Myocyte (in vitro differentiated cells): ENCODE data around the gene EXOC4. TPM values are rescaled to one million over a fixed set of nuclear protein-coding genes. Genes with fewer than 3 reads are reported as not detected.
A peak's percentile ranks its signal among the peaks of the same experiment; 100 is the strongest.

Source experiments
- DNase-seq: peaks from one replicate; pipeline ENCODE4 v3.0.0-alpha.2; 2012; ENCODE audit warnings: low read depth
- total RNA-seq: library from RNA; depleted of rRNA; stranded (reverse); fragments of >200 nt; gene quantifications from 2 replicates; pipeline ENCODE4 v1.2.3, GENCODE V29; 2014

EXOC4 gene
- total RNA-seq, 1 donor from 2014 or later = 106 TPM

- DNase-seq = peak; percentile 13
Measured at GRCh38 chr7:133482599-133482998, 229.7 kb downstream of the EXOC4 start.

- peak; percentile 63 for DNase-seq
Measured at GRCh38 chr7:133484086-133484485, 231.2 kb downstream of the EXOC4 start.

DNA sequence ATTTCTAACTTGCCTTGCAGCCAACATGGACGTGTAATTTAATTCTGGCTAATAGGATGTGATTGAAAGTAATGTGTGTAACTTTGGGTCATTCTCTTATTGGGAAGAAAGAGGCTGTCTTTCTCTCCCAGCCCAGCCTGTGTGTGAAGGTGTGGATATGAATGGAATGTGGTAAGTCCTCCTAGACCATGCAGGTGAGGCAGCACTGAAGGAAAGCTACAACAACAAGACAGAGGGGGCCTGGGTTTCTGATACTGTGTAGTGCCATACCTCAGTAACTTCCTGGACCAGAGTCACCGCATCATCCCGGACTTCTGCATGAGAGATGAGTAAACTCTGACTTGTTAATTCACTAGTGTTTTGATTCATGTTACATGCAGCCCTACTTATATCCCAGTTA is 237.0 kb downstream of the EXOC4 start:
- no peak for DNase-seq

DNA sequence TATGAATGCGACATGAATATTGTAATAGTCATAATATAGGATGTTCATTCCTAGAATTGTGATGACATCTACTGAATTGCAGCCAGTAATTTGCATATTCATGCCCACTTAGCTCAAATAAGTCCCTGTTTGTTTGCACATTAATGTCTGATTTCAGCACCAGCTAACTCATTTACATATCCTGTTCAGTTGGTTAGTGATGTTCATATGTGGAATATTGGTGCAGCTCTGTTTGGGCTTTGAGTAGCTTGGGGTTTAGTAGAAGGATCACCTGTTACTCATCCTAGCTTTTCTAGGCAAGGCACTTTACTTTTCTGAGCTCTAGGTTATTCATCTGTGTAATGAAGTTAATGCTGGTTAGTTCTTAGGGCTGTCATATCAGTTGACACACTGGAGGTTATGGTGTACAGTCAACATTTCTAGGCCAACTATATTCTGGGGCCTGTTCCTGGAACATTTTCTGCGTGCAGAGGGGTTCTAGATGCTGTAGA is 238.4 kb downstream of the EXOC4 start:
- DNase-seq = no peak

DNA sequence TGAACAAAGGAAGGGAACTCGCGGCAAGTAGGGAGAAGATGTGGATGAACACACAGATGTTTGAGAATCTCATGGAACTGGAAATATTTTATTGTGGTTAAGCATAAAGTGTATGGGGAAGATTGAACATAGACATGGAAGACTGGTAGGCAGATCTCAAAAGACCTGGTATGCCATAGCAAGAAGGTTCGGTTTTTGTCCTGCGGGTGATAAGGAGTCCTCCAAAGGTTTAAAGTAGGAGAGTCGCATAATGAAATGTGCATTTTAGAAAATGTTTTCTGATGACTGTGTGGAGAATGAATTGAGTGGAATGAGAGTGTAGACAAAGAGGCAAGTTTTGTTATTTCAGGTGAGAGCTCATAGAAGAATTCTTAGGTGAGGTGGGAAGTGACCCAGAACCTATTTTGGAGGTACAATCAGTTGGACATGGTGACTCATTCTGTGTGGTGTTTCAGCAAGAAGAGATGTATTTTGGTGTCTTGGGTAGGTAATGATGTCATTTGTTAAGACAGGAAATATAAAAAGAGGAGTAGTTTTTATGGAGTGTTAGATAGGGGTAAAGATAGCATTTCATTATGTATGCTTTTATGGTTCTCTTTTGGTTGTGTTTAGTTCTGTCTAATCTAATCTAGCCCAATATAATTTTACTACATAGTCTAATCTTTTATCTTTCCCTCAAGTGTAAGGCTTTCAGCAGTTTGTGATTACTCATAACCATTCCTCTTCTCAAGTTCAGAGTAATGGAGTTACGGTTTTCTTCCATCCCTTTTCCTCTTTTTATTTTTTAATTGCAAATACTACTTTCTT is 239.2 kb downstream of the EXOC4 start:
- DNase-seq = no peak

DNA sequence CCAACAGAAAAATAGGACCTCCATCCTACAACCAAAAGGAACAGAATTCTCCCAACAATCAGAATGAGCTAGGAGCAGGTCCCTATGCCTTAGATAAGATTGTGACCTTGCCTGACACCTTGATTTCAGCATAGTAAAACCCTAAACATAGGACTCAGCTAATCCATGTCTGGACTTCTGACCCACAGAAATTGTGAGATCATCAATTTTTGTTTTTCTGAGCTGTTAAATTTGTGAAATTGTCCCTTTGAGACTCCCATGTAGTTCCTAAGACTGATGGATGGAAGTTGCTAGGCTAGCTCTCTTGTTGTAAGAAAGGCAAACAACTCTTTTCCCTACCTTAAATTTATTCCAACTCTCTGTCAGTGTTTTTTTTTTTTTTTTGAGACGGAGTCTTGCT is 244.2 kb downstream of the EXOC4 start:
- no peak for DNase-seq

DNA sequence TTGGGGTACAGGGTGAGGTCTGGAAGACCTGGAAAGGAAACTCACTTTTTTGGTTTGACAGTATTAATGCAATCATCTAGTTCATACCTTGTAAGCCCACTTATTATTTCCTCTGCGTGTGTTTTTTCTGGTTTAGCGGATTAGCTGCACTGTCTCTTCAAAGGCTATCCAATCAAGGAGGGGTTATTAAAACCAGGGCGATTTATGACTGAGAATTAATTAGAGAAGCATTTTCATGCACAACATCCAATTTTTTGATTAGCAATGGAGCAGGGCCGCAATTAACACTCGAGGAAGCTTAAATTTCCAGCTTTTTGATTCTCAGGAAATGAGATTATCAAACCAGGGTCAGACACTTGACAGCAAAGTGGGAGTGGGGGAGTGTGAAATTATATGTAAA is 248.9 kb downstream of the EXOC4 start:
- no peak for DNase-seq

DNA sequence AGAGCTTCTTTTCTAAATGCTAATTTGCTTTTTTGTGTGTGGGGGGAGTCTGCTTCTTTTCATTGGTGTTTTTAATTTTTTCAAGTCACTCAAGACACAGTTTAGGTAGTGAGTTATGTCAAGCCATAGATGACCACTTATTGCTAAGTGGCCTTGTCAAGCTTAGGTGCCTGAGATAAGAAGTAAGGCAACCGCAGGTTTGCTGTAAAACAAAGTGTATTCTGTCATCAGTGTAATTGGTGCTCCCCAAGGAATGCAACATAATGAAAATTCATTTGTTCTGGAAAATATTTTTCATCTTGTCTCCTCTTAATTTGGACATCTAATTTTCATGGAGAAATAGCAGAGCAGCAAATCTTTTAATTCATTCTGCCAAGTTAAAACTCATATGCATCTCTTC is 249.6 kb downstream of the EXOC4 start:
- no peak for DNase-seq

- no peak for DNase-seq
Measured at GRCh38 chr7:133502972-133503371, 250.1 kb downstream of the EXOC4 start.

- peak; percentile 20 for DNase-seq
Measured at GRCh38 chr7:133504825-133505224, 251.9 kb downstream of the EXOC4 start.

DNA sequence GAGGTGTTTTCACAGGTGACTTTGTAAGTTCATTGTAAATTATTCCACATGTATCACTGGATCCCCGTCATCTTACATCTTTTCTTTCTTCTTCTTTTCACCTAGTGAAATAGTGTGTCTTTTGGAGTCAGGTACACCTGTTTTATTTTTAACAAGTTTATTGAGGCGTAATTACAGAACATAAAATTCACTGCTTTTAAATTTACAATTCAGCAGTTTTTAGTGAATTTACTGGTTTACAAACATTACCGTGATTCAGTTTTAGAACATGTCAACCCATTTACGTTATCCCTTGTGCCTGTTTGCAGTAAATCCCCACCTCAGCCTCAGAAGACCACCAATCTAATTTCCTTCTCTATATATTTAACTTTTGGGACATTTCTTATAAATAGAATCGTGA is 256.9 kb downstream of the EXOC4 start:
- DNase-seq = no peak

DNA sequence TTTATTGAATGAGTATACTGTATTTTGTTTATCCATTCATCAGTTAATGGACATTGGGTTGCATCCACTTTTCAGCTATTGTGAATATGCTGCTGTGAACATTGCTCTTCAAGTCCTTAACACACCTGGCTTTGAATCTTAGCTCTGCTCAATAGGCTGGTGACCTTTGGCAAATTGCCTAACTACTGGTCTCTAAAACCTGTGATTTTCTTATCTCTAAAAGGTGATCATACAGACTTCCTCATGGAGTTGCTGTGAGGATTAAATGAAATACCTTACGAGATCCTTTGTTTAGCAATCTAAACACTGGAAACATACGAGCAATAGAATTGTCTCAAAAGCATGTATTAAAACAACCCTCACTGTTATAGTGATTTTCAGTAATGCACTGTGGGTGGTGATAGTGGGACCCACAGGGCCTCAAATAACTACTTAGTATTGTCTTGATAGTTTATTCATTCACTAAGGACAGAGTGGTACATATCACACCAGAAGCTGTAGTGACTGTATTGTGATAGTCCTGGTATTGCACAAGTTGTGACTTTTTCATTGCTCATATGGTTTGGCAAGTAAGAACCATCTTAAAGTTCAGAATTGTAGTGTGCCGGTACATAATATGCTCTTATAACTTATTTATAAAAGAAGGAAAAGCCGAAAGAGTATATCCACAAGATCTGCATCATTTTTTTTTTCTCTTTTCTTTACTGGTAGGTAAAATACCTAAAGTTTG is 257.6 kb downstream of the EXOC4 start:
- DNase-seq = no peak

DNA sequence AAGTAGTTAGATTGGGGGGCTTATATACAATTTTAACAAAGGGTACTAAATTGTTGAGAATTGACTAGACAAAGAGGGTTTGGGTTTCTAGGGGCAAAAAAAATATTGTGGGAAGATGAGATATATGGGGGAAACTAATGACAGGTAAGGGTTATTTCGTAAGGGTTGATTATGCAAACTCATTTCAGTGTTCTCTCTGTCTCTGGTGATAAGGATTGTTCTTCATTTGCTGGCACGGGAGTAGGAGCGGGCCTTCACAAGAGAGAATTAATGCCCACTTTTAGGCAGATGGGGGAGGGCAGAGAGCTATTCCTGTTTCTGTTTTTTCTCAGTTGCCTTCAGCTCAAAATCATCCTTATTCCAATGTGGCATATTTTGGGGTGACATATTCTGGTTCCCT is 258.4 kb downstream of the EXOC4 start:
- no peak for DNase-seq

- DNase-seq = no peak
Measured at GRCh38 chr7:133511708-133512107, 258.8 kb downstream of the EXOC4 start.

GRCh38 chr7:133512560-133512959 is 259.7 kb downstream of the EXOC4 start:
- DNase-seq = peak; percentile 90

DNA sequence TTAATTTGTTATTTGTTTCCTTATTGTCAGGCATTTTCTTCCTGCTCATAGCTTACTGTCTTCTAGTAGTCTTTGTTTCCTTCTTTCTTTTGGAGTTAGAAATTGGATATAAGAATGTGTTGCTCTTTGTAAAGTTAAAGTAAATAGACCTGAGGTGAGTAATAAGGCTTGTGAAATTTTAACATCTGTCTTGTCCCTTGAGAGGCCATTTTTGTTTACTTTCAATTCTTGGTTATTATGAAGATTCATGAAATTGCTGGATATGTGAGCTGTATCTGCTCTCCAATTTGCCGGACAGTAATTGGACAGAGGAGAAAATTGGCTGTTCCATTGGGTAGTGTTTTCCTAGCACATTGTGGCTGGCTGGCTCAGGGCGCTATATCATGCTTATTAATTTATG is 260.7 kb downstream of the EXOC4 start:
- DNase-seq = peak; percentile 58

- no peak for DNase-seq
Measured at GRCh38 chr7:133514551-133514950, 261.7 kb downstream of the EXOC4 start.

GRCh38 chr7:133517766-133518165 is 264.9 kb downstream of the EXOC4 start:
- no peak for DNase-seq

DNA sequence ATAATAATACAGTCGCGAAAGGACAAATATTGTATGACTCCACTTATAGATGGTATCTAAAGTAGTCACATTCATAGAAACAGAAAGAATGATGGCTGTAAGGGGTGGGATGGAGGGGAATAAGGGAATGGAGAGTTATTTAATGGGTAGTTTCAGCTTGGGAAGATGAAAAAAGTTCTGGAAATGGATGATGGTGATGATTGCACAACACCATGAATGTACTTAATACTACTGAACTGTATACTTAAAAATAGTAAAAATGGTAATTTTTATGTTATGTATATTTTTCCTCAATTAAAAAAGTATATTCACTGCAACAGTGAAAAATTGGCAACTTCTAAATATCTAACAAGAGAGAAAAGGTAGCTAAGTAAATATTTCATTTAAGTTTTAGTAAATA is 265.8 kb downstream of the EXOC4 start:
- DNase-seq = no peak

DNA sequence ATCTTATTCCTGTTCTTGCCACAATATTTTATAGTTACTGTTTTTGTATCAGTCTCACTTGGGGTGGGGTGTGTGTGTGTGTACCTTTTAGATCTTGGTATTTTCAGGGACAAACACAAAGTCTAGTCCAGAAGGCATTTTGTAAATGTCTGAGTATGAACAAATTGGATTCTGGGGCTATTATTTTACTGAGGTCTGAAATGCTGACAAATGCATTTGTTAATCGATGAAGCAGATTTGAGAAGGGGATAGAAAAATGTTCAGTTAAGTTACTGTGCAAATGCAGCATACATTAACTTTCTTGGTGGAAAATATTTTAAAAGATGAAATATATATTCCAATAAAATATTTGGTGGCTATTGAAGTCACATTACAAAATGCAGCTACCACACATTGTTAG is 267.4 kb downstream of the EXOC4 start:
- no peak for DNase-seq

- DNase-seq = no peak
Measured at GRCh38 chr7:133522501-133522900, 269.6 kb downstream of the EXOC4 start.

DNA sequence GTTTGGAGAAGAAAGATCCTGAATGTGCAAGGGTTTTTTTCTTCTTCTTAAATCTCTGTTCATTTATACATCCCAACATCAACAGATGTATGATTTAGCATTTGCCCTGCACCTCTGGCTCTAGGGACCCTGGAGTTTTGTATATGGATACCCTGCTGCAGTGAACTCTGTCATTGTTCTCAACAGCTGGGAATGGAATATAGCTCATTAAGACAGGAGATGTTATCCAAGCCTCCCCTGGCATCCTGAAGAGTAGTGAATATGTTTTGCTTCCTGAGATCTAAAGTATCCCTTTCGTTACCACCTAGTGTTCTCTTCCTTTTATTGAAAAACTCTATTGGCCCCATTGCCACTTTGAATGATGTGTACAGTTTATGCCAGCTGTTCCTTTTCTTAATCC is 275.9 kb downstream of the EXOC4 start:
- no peak for DNase-seq

DNA sequence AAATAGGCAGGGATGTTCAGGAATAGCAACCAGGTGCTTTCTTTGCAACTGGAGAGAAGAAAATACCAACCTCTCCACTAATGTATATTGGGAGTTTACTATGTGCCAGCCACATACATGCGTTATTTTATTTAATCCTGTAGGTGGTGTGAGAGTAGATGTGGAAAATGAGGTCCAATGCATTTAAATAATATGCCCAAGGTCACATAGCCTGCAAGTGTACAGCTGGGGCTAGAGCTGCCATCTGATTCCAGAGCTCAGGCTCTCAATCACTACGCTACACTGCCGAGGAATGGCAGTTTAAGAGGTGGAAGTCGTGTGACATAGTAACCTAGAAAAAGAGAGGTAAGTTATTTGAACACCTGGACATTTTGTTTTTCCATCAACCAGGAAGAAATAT is 277.0 kb downstream of the EXOC4 start:
- no peak for DNase-seq
